SJCRH30 (cell line): Measurements from ENCODE around the gene LOXL3. TPM values are rescaled to one million over a fixed set of nuclear protein-coding genes. Genes with fewer than 3 reads are reported as not detected.
A peak's percentile ranks its signal among the peaks of the same experiment; 100 is the strongest.

Experiments used
- DNase-seq, 2 experiments: peaks; one replicate each; pipeline ENCODE4 v3.0.0-alpha.2; 2015 to 2020
- H3K27ac ChIP-seq: fragments of 250-450 bp; sonication (Bioruptor Pico); 2 replicates; pipeline ENCODE4 v1.5.1; 2020; ENCODE audit warnings: mild to moderate bottlenecking, moderate library complexity
- H3K27me3 ChIP-seq: fragments of 250-450 bp; sonication (Bioruptor Pico); 2 replicates; pipeline ENCODE4 v1.5.1; 2020; ENCODE audit warnings: mild to moderate bottlenecking, moderate library complexity
- H3K36me3 ChIP-seq: fragments of 250-450 bp; sonication (Bioruptor Pico); 2 replicates; pipeline ENCODE4 v1.5.1; 2020; ENCODE audit warnings: mild to moderate bottlenecking, moderate library complexity
- H3K4me1 ChIP-seq: fragments of 250-450 bp; sonication (Bioruptor Pico); 2 replicates; pipeline ENCODE4 v1.5.1; 2020; ENCODE audit warnings: mild to moderate bottlenecking, moderate library complexity
- H3K4me3 ChIP-seq: fragments of 250-450 bp; sonication (Bioruptor Pico); 2 replicates; pipeline ENCODE4 v1.5.1; 2020; ENCODE audit warnings: mild to moderate bottlenecking, moderate library complexity
- H3K9me3 ChIP-seq: fragments of 250-450 bp; sonication (Bioruptor Pico); replicated peaks from 2 replicates; pipeline ENCODE4 v1.5.1; 2020; ENCODE audit warnings: mild to moderate bottlenecking, moderate library complexity
- total RNA-seq: library from RNA; depleted of rRNA; stranded (reverse); fragments of >200 nt; shearing (Covaris generic); gene quantifications from 2 replicates; pipeline ENCODE4 v1.2.3, GENCODE V29; 2014; rRNA removed

Gene LOXL3, protein sequence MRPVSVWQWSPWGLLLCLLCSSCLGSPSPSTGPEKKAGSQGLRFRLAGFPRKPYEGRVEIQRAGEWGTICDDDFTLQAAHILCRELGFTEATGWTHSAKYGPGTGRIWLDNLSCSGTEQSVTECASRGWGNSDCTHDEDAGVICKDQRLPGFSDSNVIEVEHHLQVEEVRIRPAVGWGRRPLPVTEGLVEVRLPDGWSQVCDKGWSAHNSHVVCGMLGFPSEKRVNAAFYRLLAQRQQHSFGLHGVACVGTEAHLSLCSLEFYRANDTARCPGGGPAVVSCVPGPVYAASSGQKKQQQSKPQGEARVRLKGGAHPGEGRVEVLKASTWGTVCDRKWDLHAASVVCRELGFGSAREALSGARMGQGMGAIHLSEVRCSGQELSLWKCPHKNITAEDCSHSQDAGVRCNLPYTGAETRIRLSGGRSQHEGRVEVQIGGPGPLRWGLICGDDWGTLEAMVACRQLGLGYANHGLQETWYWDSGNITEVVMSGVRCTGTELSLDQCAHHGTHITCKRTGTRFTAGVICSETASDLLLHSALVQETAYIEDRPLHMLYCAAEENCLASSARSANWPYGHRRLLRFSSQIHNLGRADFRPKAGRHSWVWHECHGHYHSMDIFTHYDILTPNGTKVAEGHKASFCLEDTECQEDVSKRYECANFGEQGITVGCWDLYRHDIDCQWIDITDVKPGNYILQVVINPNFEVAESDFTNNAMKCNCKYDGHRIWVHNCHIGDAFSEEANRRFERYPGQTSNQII
- total RNA-seq, result 16.8 and 19.0 TPM in 2 replicates

DNA sequence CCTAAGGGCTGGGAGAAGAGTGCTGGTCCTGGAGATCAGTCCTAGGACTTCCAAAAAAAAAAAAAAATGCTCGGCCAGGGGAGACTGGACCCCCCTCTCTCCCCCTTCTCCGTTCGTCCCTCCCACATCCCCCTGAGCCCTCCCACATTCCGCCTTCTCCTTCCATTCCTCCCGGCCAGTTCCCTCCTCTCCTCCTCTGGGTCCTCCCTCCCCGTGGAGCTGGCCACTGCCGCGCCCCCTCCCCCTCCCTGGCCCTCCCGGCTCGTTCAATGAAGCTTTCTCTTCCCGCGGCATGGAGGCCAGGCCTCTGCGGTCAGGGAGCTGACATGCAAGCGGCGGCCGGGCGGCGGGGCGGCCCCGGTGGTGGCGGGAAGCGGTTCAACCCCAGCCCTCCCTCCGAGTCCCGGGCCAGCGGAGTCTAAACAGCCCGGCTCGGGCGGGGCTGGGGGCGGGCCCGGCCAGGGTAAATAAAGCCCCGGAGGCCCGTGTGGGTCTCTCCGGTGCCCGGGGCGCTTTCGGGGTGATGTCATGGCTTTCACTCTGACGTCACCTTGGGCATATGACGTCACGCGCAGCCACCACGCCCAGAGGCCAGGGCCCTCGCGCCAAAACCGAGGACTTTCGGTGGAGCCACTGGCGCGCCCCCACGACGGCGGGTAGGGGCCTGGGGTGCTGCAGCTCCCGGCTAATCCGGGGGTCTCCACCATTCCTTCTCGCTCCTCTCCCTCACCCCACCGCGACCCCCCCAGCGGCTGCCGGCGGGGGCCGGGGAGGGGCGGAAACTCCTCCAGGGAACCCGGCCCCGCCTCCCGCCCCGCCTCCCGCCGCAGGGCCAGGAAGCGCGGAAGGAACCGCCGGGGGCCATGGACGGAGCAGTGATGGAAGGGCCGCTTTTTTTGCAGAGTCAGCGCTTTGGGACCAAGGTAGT is at the start of gene LOXL3, which contains the start of gene DOK1:
TSS of gene LOXL3 (minus strand) at position 51 of the 928 bp plus-strand sequence. CDS start 1,308 bp downstream, outside the sequence.
TSS of gene DOK1 (plus strand) at position 829 of the 928 bp plus-strand sequence. CDS start at position 864, 35 bp downstream.
- Histone ChIP-seq H3K36me3 (no peaks in the 10 kb centered on the region), H3K4me1 (peaks cover 10% of the 10 kb centered on the region), H3K27ac (peak within 1 kb of the TSS; percentile 47; the same call in 1 of the 2 replicates), H3K27me3 (peaks cover 3% of the 10 kb centered on the region; the same call in 1 of the 2 replicates), H3K4me3 (peak within 1 kb of the TSS; percentile 61), H3K9me3 (no peaks in the 10 kb centered on the region)
- peak; percentile 81 to 83 for DNase-seq

DNA sequence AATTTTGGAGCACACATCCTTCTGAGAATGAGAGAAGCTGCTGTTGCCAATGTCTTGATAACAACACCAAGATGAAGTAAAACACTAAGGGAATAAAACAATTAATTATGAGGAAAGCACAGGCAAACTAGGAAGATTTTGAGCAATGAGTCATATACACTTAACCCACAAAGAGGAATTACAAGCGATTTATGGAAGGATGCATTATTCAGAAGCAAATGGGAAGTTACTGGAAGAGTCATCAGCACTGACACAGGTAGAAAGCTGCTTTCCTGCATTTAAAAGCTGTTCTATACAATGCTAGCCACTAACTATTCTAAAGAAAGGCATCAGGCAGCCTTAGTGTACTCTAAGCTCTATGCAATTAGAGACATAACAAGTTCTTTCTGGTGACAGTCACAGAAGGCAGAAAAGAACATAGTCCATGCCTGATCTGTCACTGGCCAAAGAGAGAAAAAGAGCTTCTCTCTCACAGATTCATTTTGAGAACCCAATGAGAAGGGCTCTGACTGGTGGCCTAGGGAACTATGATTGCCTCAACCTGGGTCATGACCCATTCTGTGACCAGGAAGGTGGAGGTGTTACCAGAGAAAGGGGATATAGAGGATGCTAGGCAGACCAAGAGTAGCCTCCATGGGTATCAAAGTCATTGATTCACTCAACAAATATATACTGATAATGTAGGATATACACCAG is 49.0 kb upstream of the LOXL3 start:
- H3K4me3 ChIP-seq, result no peak overlapping the region
- DNase-seq, result no peak
- H3K27me3 ChIP-seq, result peaks cover 9% of the 10 kb centered on the region; the same call in 1 of the 2 replicates
- no peak overlapping the region for H3K27ac ChIP-seq
- H3K9me3 ChIP-seq, result no peaks in the 10 kb centered on the region
- no peaks in the 10 kb centered on the region for H3K36me3 ChIP-seq
- H3K4me1 ChIP-seq, result no peaks in the 10 kb centered on the region

DNA sequence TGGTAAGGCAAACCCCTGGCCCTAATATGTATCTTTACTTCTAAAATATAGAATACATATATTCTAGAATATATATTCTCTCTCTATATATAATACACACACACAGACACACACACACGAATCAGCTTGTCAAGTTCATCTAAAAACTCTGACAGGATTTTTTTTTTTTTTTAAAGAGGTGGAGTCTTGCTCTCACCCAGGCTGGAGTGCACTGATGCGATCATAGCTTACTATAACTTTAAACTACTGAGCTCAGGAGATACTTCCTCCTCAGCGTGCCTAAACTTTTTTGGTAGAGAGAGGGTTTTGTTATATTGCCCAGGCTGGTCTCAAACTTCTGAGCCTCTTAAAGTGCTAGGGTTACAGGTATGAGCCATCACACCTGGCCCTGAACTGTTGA is 45.9 kb upstream of the LOXL3 start:
- no peaks in the 10 kb centered on the region for H3K9me3 ChIP-seq

DNA sequence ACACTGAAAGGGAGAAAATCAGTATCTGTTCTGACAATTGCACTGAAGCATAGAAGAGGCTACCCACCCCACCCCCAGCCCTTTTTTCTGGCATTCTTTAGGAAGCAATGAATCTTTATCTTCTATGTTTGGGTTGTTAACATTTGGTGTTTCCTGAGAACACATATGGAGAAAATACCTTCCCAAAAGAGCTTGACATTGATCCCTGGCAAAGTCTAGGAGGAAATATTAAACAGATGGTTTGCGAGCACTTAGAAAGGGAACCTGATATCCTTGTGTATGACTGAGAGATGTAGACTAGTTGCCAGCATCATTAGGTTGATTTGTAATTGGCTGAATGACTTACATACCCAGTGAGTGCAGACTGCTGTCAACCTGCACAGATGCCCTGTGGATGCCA is 43.7 kb upstream of the LOXL3 start:
- no peaks in the 10 kb centered on the region for H3K4me1 ChIP-seq
- peaks cover 6% of the 10 kb centered on the region; the same call in 1 of the 2 replicates for H3K27me3 ChIP-seq
- H3K36me3 ChIP-seq, result no peaks in the 10 kb centered on the region
- no peak for DNase-seq
- no peaks in the 10 kb centered on the region for H3K9me3 ChIP-seq
- no peak overlapping the region for H3K27ac ChIP-seq
- no peak overlapping the region for H3K4me3 ChIP-seq

More for the DNA sequence above, 45.9 kb upstream of the LOXL3 start:
- Histone ChIP-seq H3K4me1 (no peaks in the 10 kb centered on the region), H3K4me3 (no peak overlapping the region), H3K27ac (no peak overlapping the region), H3K36me3 (no peaks in the 10 kb centered on the region), H3K27me3 (peaks cover 11% of the 10 kb centered on the region; the same call in 1 of the 2 replicates)
- DNase-seq, result no peak

DNA sequence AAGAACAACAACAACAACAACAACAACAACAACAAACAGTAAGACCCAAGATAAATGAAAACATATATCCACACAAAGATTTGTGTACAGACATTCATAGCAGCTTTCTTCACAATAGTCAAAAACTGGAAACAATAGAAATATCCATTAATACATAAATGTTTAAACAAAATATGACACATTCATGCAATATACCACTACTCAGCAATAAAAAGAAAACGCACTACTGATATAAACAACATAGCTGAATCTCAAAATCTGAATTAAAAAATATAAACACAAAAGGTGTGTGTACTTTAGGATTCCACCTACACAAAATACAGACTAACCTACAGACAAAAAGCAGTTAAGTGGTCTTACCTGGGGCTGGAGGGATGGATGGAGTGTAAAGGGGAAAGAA is 42.8 kb upstream of the LOXL3 start:
- Histone ChIP-seq H3K27me3 (peaks cover 6% of the 10 kb centered on the region; the same call in 1 of the 2 replicates), H3K36me3 (no peaks in the 10 kb centered on the region), H3K27ac (no peak overlapping the region), H3K4me3 (no peak overlapping the region), H3K4me1 (no peaks in the 10 kb centered on the region), H3K9me3 (no peaks in the 10 kb centered on the region)
- DNase-seq, result no peak

DNA sequence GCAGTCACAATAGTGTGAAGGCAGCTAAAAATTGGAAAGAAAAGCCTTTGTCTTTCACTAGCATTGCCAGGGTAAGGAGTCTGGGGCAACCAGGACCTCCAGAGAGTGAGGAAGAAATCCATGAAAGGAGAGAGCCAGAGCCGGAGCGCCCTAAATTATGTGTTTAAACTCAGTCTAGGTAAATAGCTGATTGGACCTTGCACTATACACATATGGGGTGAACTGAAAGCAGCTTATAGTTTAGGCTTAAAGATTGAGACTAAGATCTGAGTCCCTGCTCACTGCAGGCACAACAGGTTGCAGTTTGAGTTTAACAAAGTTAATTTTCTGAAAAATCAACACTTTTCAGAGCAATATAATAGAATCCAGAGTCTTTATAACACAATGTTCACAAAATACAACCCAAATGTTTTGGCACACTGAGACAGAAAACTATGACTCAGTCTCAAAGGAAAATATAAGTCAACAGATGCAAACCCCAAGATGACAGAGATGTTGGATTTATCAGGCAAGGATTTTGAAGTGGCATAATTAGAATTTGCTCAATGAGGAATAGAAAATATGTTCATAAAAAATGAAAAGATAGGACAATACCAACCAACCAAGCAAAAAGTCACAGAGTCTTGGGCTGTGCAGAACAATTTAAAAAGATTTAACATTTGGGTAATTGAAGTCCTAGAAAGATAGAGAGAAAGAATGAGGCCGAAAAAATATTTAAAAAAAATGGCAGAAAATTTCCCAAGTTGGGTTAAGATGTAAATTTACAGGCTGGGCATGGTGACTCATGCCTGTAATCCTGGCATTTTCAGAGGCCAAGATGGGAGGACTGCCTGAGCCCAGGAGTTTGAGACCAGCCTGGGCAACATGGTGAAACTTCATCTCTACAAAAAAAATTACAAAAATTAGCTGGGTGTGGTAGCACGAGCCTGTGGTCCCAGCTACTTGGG is 40.4 kb upstream of the LOXL3 start:
- H3K27me3 ChIP-seq, result 0 out of 2 replicates have a peak, but pooled peaks cover 3% of the 10 kb centered on the region
- H3K9me3 ChIP-seq, result no peaks in the 10 kb centered on the region
- no peak for DNase-seq
- no peak overlapping the region for H3K27ac ChIP-seq
- H3K4me3 ChIP-seq, result no peak overlapping the region
- no peaks in the 10 kb centered on the region for H3K4me1 ChIP-seq
- no peaks in the 10 kb centered on the region for H3K36me3 ChIP-seq

DNA sequence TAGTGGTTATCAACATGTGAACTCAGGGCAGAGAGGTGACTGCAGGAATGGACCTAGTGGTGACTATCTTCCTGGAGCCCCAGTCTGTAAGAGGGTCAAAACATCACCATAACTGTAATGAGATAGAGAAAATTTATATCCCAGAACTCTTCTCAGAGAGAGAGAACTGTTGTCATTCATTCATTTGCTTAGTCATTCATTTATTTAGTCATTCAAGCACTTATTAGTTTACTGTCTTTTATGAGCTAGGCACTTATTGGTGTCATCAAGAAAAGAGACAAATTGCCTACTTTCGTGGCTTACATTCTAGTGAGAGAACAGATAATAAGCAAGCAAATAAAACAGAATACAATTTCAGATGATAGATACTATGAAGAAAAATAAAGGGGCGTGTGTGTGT is 34.9 kb upstream of the LOXL3 start:
- Histone ChIP-seq H3K4me3 (no peak overlapping the region), H3K36me3 (no peaks in the 10 kb centered on the region), H3K4me1 (peaks cover 7% of the 10 kb centered on the region), H3K27me3 (no peaks in the 10 kb centered on the region), H3K27ac (no peak overlapping the region), H3K9me3 (no peaks in the 10 kb centered on the region)
- no peak for DNase-seq

DNA sequence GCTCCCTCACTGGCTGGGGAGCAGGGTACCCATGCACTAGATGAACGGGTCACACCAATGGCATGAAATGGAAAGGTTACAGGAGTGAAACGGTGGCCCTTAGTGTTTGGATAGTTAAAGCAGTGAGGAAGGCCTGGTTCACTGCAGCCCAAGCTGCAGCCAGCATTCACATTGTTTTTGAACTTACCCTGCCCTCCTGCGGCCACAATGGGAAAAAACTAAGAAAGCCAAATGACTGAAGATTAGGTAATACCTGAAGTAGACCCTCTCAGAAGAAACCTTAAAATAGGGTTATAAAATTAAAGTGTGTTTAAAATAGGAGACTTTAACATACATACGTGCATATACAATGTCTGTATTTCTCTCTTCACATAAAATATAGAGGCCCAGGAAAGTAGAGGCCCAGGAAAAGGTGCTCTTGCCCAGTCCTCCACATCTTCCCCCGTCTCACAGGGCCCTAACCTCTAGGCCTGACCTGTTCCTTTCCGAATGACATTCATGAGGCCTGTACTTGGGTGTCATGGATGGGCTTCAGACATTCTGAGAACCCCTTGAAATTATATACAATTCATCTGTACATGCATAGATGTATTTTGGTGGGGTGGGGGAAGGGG is 34.0 kb upstream of the LOXL3 start:
- Histone ChIP-seq H3K27me3 (no peaks in the 10 kb centered on the region), H3K4me1 (peaks cover 16% of the 10 kb centered on the region), H3K27ac (no peak overlapping the region), H3K36me3 (no peaks in the 10 kb centered on the region), H3K9me3 (no peaks in the 10 kb centered on the region), H3K4me3 (no peak overlapping the region)
- DNase-seq, result peak; percentile 62 to 85

DNA sequence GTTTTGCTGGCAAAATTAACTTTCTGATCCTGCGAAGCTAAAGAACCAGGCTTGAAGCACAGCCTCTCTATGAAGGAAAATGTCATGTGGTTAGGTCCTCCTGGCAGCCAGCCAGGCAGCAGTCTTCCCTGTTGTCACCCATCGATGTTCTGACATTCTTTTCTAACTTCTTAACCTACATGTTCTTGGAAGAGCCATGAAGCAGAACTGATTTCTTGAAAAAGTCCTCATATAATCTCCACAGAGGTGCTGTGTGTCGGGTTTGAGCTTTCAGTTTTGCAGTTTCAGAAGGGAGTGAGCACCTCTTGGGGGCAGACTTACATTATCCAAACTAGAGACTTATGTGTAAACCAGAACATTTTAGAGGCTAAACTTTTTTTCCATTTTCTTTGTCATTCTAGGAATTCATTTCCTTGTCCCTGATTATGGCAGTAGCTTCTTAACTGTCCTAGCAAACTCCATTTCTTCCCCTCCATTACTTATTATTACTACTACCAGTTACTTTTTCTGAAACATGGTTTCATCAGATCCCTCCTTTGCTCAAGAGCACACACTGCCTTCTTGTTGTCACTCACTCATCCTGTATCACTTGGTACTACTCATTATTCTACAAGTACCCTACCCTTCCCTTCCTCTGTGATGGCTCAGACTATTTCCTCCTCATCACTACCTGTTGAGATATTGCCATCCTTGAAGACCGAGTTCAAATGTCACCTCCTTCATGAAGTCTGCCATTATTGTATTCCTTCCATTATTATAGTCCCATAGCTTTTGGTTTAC is 31.9 kb upstream of the LOXL3 start:
- no peak overlapping the region for H3K4me3 ChIP-seq
- H3K4me1 ChIP-seq, result peaks cover 16% of the 10 kb centered on the region
- H3K27ac ChIP-seq, result no peak overlapping the region
- H3K9me3 ChIP-seq, result no peaks in the 10 kb centered on the region
- H3K27me3 ChIP-seq, result no peaks in the 10 kb centered on the region
- H3K36me3 ChIP-seq, result no peaks in the 10 kb centered on the region
- DNase-seq, result peak in 1 of 2 experiments; percentile 46

DNA sequence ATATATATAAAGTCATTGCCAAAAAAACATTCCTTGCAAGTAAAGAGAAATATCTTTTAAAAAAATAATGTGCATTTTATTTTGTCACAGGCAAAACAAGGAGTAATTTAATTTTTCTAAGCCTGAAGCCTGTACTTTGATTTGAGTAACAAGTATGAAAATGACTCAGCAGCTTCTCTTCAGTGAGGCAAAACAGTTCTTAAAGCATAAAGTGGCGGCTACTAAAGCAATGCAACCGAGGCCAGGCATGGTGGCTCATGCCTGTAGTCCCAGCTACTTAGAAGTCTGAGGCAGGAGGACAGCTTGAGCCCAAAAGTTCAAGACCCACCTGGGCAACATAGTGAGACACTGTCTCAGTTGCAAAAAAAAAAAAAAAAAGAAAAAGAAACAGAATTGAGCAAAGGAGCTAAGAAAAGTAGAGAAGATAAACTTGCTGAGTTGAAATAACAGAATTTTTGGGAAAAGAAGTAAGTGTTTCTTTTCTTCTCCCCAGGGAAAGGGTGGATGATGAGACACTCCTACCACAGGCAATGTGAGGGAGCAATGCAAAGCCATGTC is 30.4 kb upstream of the LOXL3 start:
- Histone ChIP-seq H3K4me3 (no peak overlapping the region), H3K9me3 (no peaks in the 10 kb centered on the region), H3K36me3 (no peaks in the 10 kb centered on the region), H3K27ac (peak overlapping the region; percentile 49), H3K4me1 (peaks cover 16% of the 10 kb centered on the region), H3K27me3 (no peaks in the 10 kb centered on the region)
- no peak for DNase-seq

DNA sequence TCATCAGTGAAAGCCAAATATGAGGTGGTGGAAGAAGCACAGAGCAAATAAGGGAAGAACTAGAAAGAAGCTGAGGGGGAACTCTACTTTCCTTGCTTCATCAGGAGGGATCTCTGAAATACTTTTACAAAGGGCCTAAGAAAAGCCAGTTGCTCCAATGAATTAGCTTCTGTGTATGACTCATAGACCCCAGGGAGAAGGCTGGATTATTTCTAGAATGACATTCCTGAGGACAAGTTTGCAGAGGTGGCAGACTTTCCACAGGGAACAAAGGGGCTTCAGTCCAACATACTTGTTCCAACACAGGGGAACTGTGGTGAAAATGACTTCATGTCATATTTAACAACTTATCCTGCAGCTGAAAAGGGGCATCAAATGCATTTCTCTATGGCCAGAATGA is 29.8 kb upstream of the LOXL3 start:
- H3K9me3 ChIP-seq, result no peaks in the 10 kb centered on the region
- peaks cover 16% of the 10 kb centered on the region for H3K4me1 ChIP-seq
- H3K36me3 ChIP-seq, result no peaks in the 10 kb centered on the region
- peak overlapping the region; percentile 49 for H3K27ac ChIP-seq
- no peaks in the 10 kb centered on the region for H3K27me3 ChIP-seq
- peak; percentile 79 to 92 for DNase-seq
- H3K4me3 ChIP-seq, result no peak overlapping the region

DNA sequence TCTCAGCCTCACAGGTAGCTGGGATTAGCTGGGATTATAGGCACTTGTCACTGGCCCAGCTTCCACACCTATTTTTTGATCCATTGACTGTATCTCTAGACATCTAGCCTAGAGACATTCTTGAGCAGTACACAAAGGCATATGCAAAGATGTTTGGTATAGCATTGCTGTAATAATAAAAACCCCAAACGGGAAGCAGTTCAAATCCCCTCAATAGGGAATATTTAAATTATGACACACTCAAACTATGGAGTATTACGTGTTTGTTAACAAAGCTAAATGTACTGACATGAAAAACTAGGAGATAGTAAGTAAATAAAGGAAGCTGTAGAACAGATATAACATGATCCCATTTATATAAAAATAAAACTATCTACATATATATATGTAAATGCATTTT is 28.4 kb upstream of the LOXL3 start:
- Histone ChIP-seq H3K9me3 (no peaks in the 10 kb centered on the region), H3K4me1 (peaks cover 24% of the 10 kb centered on the region), H3K27ac (no peak overlapping the region), H3K27me3 (no peaks in the 10 kb centered on the region), H3K36me3 (no peaks in the 10 kb centered on the region), H3K4me3 (no peak overlapping the region)
- no peak for DNase-seq
